Spleen (tissue), 11 donors: ENCODE measurements around the gene HSP90AB1. TPM values are rescaled to one million over a fixed set of nuclear protein-coding genes. Genes with fewer than 3 reads are reported as not detected.

ENCODE experiments used
- DNase-seq: peaks from one replicate; pipeline ENCODE4 v3.0.0-alpha.2; 2020
- H3K27ac ChIP-seq, 8 donors: fragments of 200-600 bp; sonication (generic) in 7 of 8; 1 replicate in 4 of 8; 2 replicates in 4 of 8; pipeline versions ENCODE4 v1.5.0 to v1.8.0; 2016 to 2021; ENCODE audit warnings: inconsistent platforms in 4 of 8, mild to moderate bottlenecking in 4 of 8, moderate library complexity in 1 of 8
- H3K27me3 ChIP-seq, 7 donors: fragments of 200-600 bp; sonication (generic) in 6 of 7; replicated peaks in 1 of 7; 1 replicate in 4 of 7; 2 replicates in 3 of 7; pipeline versions ENCODE4 v1.5.0 to v1.8.0; 2016 to 2021; ENCODE audit warnings: inconsistent platforms in 3 of 7, mild to moderate bottlenecking in 1 of 7
- H3K36me3 ChIP-seq, 6 donors: fragments of 200-600 bp; sonication (generic) in 5 of 6; 1 replicate in 4 of 6; 2 replicates in 2 of 6; pipeline versions ENCODE4 v1.5.0 to v1.8.0; 2016 to 2021; ENCODE audit warnings: inconsistent platforms in 2 of 6
- H3K4me1 ChIP-seq, 6 donors: fragments of 200-600 bp; sonication (generic) in 5 of 6; 1 replicate in 3 of 6; 2 replicates in 3 of 6; pipeline versions ENCODE4 v1.5.0 to v1.8.0; 2016 to 2021; ENCODE audit warnings: inconsistent platforms in 3 of 6
- H3K4me3 ChIP-seq, 8 donors: fragments of 200-600 bp; sonication (generic) in 7 of 8; 1 replicate in 4 of 8; 2 replicates in 4 of 8; pipeline versions ENCODE4 v1.5.0 to v1.8.0; 2016 to 2021; ENCODE audit warnings: inconsistent platforms in 4 of 8, mild to moderate bottlenecking in 4 of 8, moderate library complexity in 2 of 8
- H3K9me3 ChIP-seq, 8 donors: fragments of 200-600 bp; sonication (generic) in 7 of 8; 1 replicate in 4 of 8; 2 replicates in 4 of 8; pipeline versions ENCODE4 v1.5.0 to v1.8.0; 2016 to 2021; ENCODE audit warnings: inconsistent platforms in 4 of 8
- POLR2A ChIP-seq, 3 donors: fragments of 450-650 bp; IDR thresholded peaks; one replicate each; pipeline ENCODE4 v1.5.1; 2017; ENCODE audit warnings: antibody characterized with exemption in 3 of 3, mild to moderate bottlenecking in 1 of 3
- POLR2AphosphoS5 ChIP-seq, 3 donors: sonication (generic); formaldehyde crosslinking; IDR thresholded peaks; one replicate each; pipeline ENCODE4 v1.5.1; 2017; ENCODE audit warnings: antibody characterized with exemption in 3 of 3
- WGBS, 5 donors: extraction: QIAGEN DNeasy Blood & Tissue Kit in 3 of 5; methylation state at CpG; one replicate each; pipeline versions ENCODE4 v1.1.5 to v1.1.7; 2013 to 2018; 5-methylcytosine and 5-hydroxymethylcytosine counted together
- intact Hi-C: fragments of 100-400 bp; cut with DNase I; formaldehyde crosslinking; loops from one replicate; pipeline ENCODE4 v1.15.0; 2023; ENCODE audit warnings: low total_unique reads
- polyA plus RNA-seq, 3 donors: library from polyadenylated mRNA; stranded (reverse); fragments of 200-250 nt; gene quantifications; one replicate each; pipeline ENCODE4 v1.2.1, GENCODE V29; 2013
- total RNA-seq, 7 donors: library from RNA; depleted of rRNA in 3 of 7; stranded (reverse); fragments of >200 nt in 3 of 7; fragmentation: NEBNext Ultra II Directional in 4 of 7; extraction: Animal tissue kit (Norgen Biotek cat#: 25700) in 4 of 7; gene quantifications; one replicate each; pipeline versions ENCODE4 v1.1.0 to v1.2.1, GENCODE V29; 2016 to 2021
- TF ChIP-seq, protein P1 (sequence below), 11 experiments: fragments of 200-600 bp in 7 of 11; fragments of 450-650 bp in 4 of 11; sonication (generic) in 4 of 11; IDR thresholded peaks in 8 of 11; conservative IDR thresholded peaks in 3 of 11; 1 replicate in 7 of 11; 2 replicates in 4 of 11; pipeline versions ENCODE4 v1.4.0 to v1.8.0; 2016 to 2021; ENCODE audit warnings: antibody characterized with exemption in 11 of 11, inconsistent platforms in 4 of 11, mild to moderate bottlenecking in 1 of 11
- donor health status: healthy with polysubstance abuse.
- donor health status: DM: no; HTN: no; CAD: no; lungs with moderate emphysema.
- donor health status: DM: no; HTN: no; CAD: no.
- donor health status: Bipolar disorder and iron deficiency.
- donor health status: healthy.
- donor health status: DM: no; HTN: no; CAD: no.
- donor health status: DM: yes; HTN: yes; CAD: no.

HSP90AB1 gene
- total and polyA plus RNA-seq, 10 donors, result 196 to 546 (median 386) TPM

DNA sequence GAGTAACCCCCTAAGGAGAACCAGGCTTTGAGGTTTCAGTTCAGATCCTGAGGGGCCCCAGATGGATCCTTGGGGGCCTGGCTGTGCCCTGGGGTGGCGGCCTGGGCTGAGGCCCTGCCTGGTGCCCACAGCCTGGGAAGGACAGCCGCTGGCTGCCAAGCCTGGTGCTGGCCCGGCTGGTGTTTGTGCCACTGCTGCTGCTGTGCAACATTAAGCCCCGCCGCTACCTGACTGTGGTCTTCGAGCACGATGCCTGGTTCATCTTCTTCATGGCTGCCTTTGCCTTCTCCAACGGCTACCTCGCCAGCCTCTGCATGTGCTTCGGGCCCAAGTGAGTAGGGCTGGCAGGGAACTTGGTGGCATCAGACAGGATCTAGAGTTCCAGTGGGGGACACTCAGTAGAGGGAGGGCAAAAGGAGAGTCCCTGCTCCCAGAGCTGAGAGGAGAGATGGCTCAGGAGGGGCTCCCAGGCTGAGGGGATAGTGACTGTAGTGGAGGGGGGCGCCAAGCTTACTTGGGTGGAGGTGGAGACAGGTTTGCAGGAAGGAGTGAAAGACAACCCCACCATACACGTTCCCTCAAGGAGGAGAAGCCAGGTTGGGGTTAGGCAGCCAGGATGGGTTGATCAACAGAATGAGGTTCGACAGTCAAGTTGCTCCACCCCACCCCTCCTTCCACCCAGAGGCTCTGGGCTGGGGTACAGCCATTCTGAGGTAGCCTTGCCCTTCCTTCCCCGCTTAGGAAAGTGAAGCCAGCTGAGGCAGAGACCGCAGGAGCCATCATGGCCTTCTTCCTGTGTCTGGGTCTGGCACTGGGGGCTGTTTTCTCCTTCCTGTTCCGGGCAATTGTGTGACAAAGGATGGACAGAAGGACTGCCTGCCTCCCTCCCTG lies 14.0 kb upstream of the HSP90AB1 start:
- H3K36me3 ChIP-seq, result peaks cover 0 to 37% (median 0%) of the 10 kb centered on the region in 6 donors
- no peak for DNase-seq
- intact Hi-C loops, result loop anchor here (10.0 kb wide), 2 partner anchors 58 to 138 kb away; no protein-coding TSS in a partner anchor
- H3K9me3 ChIP-seq, result no peaks in the 10 kb centered on the region
- peak overlapping the region in 2 of 8 donors; percentile 4 to 61 for H3K27ac ChIP-seq
- TF ChIP-seq POLR2AphosphoS5 (IDR thresholded peaks at IDR 0.05), result no peak
- TF ChIP-seq POLR2A (IDR thresholded peaks at IDR 0.05), result no peak
- TF ChIP-seq, protein P1, sequence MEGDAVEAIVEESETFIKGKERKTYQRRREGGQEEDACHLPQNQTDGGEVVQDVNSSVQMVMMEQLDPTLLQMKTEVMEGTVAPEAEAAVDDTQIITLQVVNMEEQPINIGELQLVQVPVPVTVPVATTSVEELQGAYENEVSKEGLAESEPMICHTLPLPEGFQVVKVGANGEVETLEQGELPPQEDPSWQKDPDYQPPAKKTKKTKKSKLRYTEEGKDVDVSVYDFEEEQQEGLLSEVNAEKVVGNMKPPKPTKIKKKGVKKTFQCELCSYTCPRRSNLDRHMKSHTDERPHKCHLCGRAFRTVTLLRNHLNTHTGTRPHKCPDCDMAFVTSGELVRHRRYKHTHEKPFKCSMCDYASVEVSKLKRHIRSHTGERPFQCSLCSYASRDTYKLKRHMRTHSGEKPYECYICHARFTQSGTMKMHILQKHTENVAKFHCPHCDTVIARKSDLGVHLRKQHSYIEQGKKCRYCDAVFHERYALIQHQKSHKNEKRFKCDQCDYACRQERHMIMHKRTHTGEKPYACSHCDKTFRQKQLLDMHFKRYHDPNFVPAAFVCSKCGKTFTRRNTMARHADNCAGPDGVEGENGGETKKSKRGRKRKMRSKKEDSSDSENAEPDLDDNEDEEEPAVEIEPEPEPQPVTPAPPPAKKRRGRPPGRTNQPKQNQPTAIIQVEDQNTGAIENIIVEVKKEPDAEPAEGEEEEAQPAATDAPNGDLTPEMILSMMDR (IDR thresholded peaks at IDR 0.05 in 8 of 11, conservative IDR thresholded peaks at IDR 0.05 in 3 of 11), result no peak
- H3K4me3 ChIP-seq, result no peak overlapping the region
- peaks cover 4 to 68% (median 26%) of the 10 kb centered on the region in 6 donors for H3K4me1 ChIP-seq
- no peaks in the 10 kb centered on the region for H3K27me3 ChIP-seq
- WGBS, 5 donors, result 68 to 87% (median 81%) methylated on average over 15 to 16 of the region's 16 CpGs

DNA sequence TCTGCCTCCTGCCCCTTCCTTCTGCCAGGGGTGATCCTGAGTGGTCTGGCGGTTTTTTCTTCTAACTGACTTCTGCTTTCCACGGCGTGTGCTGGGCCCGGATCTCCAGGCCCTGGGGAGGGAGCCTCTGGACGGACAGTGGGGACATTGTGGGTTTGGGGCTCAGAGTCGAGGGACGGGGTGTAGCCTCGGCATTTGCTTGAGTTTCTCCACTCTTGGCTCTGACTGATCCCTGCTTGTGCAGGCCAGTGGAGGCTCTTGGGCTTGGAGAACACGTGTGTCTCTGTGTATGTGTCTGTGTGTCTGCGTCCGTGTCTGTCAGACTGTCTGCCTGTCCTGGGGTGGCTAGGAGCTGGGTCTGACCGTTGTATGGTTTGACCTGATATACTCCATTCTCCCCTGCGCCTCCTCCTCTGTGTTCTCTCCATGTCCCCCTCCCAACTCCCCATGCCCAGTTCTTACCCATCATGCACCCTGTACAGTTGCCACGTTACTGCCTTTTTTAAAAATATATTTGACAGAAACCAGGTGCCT lies 13.3 kb upstream of the HSP90AB1 start:
- TF ChIP-seq, protein P1 (IDR thresholded peaks at IDR 0.05 in 8 of 11, conservative IDR thresholded peaks at IDR 0.05 in 3 of 11), result no peak
- no peak for TF ChIP-seq POLR2A (IDR thresholded peaks at IDR 0.05)
- TF ChIP-seq POLR2AphosphoS5 (IDR thresholded peaks at IDR 0.05), result no peak
- WGBS, 5 donors, result 53 to 77% (median 66%) methylated on average over 14 of the region's 14 CpGs

DNA sequence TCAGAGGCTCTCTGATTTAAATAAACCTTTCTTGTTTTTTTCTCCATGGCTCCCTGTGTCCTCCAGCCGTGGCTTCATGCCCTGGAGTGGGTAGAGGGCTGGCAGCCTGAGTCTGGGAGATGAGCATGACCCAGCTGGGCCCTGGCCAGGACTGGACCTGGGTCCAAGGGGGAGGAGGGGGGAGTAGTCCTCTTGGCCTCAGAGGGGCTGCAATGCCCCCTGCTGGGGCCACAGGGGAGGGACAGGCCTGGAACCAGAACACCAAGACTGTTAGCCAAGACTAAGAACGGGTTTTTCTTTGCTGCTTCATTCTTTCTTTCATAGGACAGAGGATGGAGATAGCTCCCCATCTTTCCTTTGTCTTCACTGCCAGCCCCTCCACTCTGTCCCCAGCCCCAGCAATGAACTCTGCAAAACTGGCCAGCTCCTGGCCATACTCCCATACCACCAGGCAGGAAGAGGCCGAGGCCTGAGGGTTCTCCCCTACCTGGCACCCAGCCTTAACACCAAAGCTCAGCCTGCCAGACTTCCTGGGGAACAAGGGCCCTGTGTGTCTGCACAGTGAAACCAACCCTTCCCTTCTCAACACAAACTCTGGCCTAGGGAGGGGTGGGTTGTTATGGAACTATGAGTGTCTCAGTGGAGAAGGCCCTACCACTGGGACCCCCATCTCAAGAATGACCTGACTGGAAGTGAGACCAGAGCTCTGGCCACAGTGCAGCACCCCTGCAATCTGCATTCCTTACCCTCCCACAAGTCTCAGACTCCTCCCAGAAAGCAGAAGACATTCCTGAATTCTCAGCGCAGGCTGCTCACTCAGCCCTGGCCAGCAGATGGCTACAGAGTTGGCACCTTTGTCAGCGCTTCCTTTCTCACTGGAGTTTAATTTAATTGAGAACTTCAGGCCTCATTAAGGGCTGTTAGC lies 12.5 kb upstream of the HSP90AB1 start:
- no peaks in the 10 kb centered on the region for H3K27me3 ChIP-seq
- no peaks in the 10 kb centered on the region for H3K9me3 ChIP-seq
- peak overlapping the region in 6 of 8 donors; percentile 46 to 61 (median 48) for H3K27ac ChIP-seq
- peak; percentile 64 for DNase-seq
- H3K36me3 ChIP-seq, result peaks cover 0 to 37% (median 0%) of the 10 kb centered on the region in 6 donors
- H3K4me3 ChIP-seq, result no peak overlapping the region
- intact Hi-C loops, result loop anchor here (10.0 kb wide), 2 partner anchors 60 to 140 kb away; no protein-coding TSS in a partner anchor
- TF ChIP-seq POLR2A (IDR thresholded peaks at IDR 0.05), result no peak
- TF ChIP-seq, protein P1 (IDR thresholded peaks at IDR 0.05 in 8 of 11, conservative IDR thresholded peaks at IDR 0.05 in 3 of 11), result peak in 10 of 11 experiments; percentile 30 to 68 (median 54)
- TF ChIP-seq POLR2AphosphoS5 (IDR thresholded peaks at IDR 0.05), result no peak
- H3K4me1 ChIP-seq, result peaks cover 9 to 71% (median 29%) of the 10 kb centered on the region in 6 donors
- WGBS, 5 donors, result 50 to 74% (median 69%) methylated on average over 5 of the region's 5 CpGs

More for the DNA sequence above, 13.3 kb upstream of the HSP90AB1 start:
- H3K27me3 ChIP-seq, result no peaks in the 10 kb centered on the region
- no peak overlapping the region for H3K4me3 ChIP-seq
- peak; percentile 58 for DNase-seq
- no peaks in the 10 kb centered on the region for H3K9me3 ChIP-seq
- intact Hi-C loops, result loop anchor here (10.0 kb wide), 2 partner anchors 59 to 139 kb away; no protein-coding TSS in a partner anchor
- H3K4me1 ChIP-seq, result peaks cover 9 to 75% (median 31%) of the 10 kb centered on the region in 6 donors
- H3K27ac ChIP-seq, result peak overlapping the region in 4 of 8 donors; percentile 4 to 61 (median 48)
- peaks cover 0 to 37% (median 0%) of the 10 kb centered on the region in 6 donors for H3K36me3 ChIP-seq
